ENCODE measurements around the gene OR5K1. TPM values are rescaled to one million over a fixed set of nuclear protein-coding genes. Genes with fewer than 3 reads are reported as not detected.
A peak's percentile ranks its signal among the peaks of the same experiment; 100 is the strongest.

OR5K1 gene
- polyA plus RNA-seq, 2 donors: not detected

DNA sequence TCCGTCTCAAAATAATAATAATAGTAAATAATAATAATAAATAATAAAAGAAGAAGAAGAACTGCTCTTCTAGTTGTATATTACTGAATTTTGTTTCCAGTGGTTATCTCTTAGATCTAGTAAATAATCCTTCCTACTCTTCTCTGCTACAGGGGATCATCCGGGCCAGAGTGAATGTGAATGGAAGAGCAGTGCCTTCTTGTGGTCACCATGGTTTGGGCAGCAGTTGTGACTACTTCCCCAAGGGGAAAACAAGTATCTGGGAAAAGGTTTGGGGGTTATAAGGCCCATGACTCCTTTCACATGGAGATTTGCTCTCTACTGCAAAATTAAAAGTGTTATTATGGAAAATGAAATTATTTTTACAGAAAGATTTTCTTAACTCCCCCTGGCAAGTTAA, 5.5 kb upstream of the OR5K1 start:
- Histone ChIP-seq H3K4me3 (ENCODE audit: low read depth in 1 of 2, low read length in 2 of 2) (no peak overlapping the region), H3K36me3 (ENCODE audit: control insufficient read depth in 2 of 2, insufficient read depth in 2 of 2, low read length in 1 of 2) (no peaks in the 10 kb centered on the region), H3K4me1 (ENCODE audit: control insufficient read depth in 2 of 2, insufficient read depth in 2 of 2, low read length in 1 of 2) (no peaks in the 10 kb centered on the region), H3K9me3 (ENCODE audit: control insufficient read depth in 2 of 2, insufficient read depth in 1 of 2, low read depth in 1 of 2, low read length in 1 of 2) (peaks cover 0 to 2% of the 10 kb centered on the region in 2 donors), H3K27ac (ENCODE audit: low read depth in 2 of 2, low read length in 1 of 2) (no peak overlapping the region), H3K27me3 (ENCODE audit: control insufficient read depth in 1 of 2, insufficient read depth in 2 of 2, low read length in 2 of 2) (no peaks in the 10 kb centered on the region)
- 86 to 88% methylated on average over 2 of the region's 2 CpGs for WGBS, 2 donors

DNA sequence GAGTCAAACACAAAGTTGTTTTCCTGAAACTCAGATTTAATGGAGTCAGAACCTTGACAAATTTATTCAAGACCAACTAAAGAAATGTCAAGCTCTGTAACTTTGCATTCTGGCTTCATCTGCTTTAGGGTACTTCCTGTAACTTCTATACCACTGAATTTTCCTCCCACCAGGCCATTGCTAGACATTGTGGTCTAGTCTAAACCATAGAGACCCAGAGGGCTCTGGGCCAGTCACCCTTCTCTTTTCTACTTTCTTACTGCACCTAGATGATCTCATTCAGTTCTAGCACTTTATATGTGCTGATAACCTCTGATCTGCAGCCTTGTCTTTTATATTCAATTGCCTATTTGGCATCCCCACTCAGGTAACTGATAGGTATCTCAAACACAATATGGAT, 2.8 kb upstream of the OR5K1 start:
- no peaks in the 10 kb centered on the region for H3K4me1 ChIP-seq (ENCODE audit: control insufficient read depth in 2 of 2, insufficient read depth in 2 of 2, low read length in 1 of 2)
- H3K4me3 ChIP-seq (ENCODE audit: low read depth in 1 of 2, low read length in 2 of 2): no peak overlapping the region
- no peaks in the 10 kb centered on the region for H3K9me3 ChIP-seq (ENCODE audit: control insufficient read depth in 2 of 2, insufficient read depth in 1 of 2, low read depth in 1 of 2, low read length in 1 of 2)
- H3K36me3 ChIP-seq (ENCODE audit: control insufficient read depth in 2 of 2, insufficient read depth in 2 of 2, low read length in 1 of 2): no peaks in the 10 kb centered on the region
- H3K27ac ChIP-seq (ENCODE audit: low read depth in 2 of 2, low read length in 1 of 2): no peak overlapping the region
- H3K27me3 ChIP-seq (ENCODE audit: control insufficient read depth in 1 of 2, insufficient read depth in 2 of 2, low read length in 2 of 2): no peaks in the 10 kb centered on the region

DNA sequence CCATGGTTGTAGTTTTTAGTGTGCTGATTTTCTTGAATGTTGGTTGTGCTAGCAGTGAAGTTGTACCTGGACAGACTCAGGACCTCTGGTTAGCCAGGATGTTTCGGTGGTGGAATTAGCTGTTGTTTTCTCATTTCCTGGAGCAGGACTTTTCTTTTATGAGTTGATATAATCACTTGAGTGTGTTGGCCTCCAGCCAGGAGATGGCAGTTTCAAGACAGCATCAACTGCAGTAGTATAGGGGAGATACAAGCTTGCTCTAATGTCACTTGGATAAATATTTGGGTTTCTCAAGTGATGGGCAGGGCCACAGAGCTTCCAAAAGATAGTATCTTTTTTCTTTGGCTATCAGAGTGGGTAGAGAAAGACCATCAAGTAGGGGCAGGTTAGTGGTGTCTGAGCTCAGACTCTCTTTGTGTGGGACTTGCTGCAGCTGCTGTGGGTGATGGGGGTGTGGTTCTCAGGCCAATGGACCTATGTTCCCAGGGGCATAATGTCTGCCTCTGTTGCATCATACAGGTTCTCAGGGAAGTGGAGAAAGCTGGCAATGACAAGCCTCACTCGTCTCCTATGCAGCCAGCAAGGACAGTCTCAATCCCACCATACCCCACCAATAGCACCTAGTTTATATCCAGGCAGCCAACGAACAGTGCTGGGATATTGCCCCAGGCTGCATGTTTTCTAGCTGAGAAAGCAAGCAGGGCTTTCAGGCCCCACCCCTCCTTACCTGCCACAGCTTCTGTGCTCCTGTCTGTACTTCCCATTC, 19.9 kb downstream of the OR5K1 start:
- no peak overlapping the region for H3K27ac ChIP-seq (ENCODE audit: low read depth in 2 of 2, low read length in 1 of 2)
- no peaks in the 10 kb centered on the region for H3K36me3 ChIP-seq (ENCODE audit: control insufficient read depth in 2 of 2, insufficient read depth in 2 of 2, low read length in 1 of 2)
- 49 to 54% methylated on average over 3 of the region's 3 CpGs for WGBS, 2 donors
- H3K4me1 ChIP-seq (ENCODE audit: control insufficient read depth in 2 of 2, insufficient read depth in 2 of 2, low read length in 1 of 2): no peaks in the 10 kb centered on the region
- H3K4me3 ChIP-seq (ENCODE audit: low read depth in 1 of 2, low read length in 2 of 2): no peak overlapping the region
- H3K9me3 ChIP-seq (ENCODE audit: control insufficient read depth in 2 of 2, insufficient read depth in 1 of 2, low read depth in 1 of 2, low read length in 1 of 2): peaks cover 5 to 10% of the 10 kb centered on the region in 2 donors
- no peaks in the 10 kb centered on the region for H3K27me3 ChIP-seq (ENCODE audit: control insufficient read depth in 1 of 2, insufficient read depth in 2 of 2, low read length in 2 of 2)

- Histone ChIP-seq H3K4me1 (ENCODE audit: control insufficient read depth in 2 of 2, insufficient read depth in 2 of 2, low read length in 1 of 2) (no peaks in the 10 kb centered on the region), H3K36me3 (ENCODE audit: control insufficient read depth in 2 of 2, insufficient read depth in 2 of 2, low read length in 1 of 2) (no peaks in the 10 kb centered on the region), H3K27me3 (ENCODE audit: control insufficient read depth in 1 of 2, insufficient read depth in 2 of 2, low read length in 2 of 2) (no peaks in the 10 kb centered on the region), H3K4me3 (ENCODE audit: low read depth in 1 of 2, low read length in 2 of 2) (no peak overlapping the region), H3K27ac (ENCODE audit: low read depth in 2 of 2, low read length in 1 of 2) (no peak overlapping the region), H3K9me3 (ENCODE audit: control insufficient read depth in 2 of 2, insufficient read depth in 1 of 2, low read depth in 1 of 2, low read length in 1 of 2) (peaks cover 5 to 10% of the 10 kb centered on the region in 2 donors)
- 87 to 88% methylated on average over 3 of the region's 3 CpGs for WGBS, 2 donors
Observed at GRCh38 chr3:98483626-98484025, 20.6 kb downstream of the OR5K1 start.

- Histone ChIP-seq H3K27ac (ENCODE audit: low read depth in 2 of 2, low read length in 1 of 2) (no peak within 1 kb of the TSS), H3K27me3 (ENCODE audit: control insufficient read depth in 1 of 2, insufficient read depth in 2 of 2, low read length in 2 of 2) (no peaks in the 10 kb centered on the region), H3K4me1 (ENCODE audit: control insufficient read depth in 2 of 2, insufficient read depth in 2 of 2, low read length in 1 of 2) (no peaks in the 10 kb centered on the region), H3K4me3 (ENCODE audit: low read depth in 1 of 2, low read length in 2 of 2) (no peak within 1 kb of the TSS), H3K9me3 (ENCODE audit: control insufficient read depth in 2 of 2, insufficient read depth in 1 of 2, low read depth in 1 of 2, low read length in 1 of 2) (no peaks in the 10 kb centered on the region), H3K36me3 (ENCODE audit: control insufficient read depth in 2 of 2, insufficient read depth in 2 of 2, low read length in 1 of 2) (no peaks in the 10 kb centered on the region)
- 79 to 86% methylated on average over 2 of the region's 2 CpGs for WGBS, 2 donors
Observed at GRCh38 chr3:98497381-98497780, 34.4 kb downstream of the OR5K1 start, which contains the start of gene OR5K2. TSS of gene OR5K2 (plus strand) at chr3:98497681. CDS start at chr3:98497681, 0 bp downstream.

DNA sequence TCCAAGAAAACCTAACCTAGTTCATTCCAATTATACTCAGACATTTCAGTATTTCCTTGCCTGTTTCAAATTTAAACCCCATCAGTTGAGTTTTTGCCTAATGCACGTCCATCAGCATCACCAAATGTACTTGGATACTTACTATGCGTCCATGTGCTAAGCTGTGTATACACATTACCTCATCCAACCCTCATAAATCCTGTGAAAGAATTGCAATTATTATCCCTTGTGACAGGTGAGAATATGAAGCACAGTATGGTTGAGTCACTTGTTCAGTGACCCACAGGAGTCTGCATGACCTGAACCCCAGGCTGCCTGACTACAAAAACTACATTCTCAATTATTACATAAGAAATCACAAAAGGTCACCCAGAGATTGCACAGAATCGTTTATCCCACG, 37.0 kb downstream of the OR5K1 start:
- 61 to 65% methylated on average over 4 of the region's 4 CpGs for WGBS, 2 donors

GRCh38 chr3:98501270-98501669, 38.3 kb downstream of the OR5K1 start:
- Histone ChIP-seq H3K27me3 (ENCODE audit: control insufficient read depth in 1 of 2, insufficient read depth in 2 of 2, low read length in 2 of 2) (no peaks in the 10 kb centered on the region), H3K36me3 (ENCODE audit: control insufficient read depth in 2 of 2, insufficient read depth in 2 of 2, low read length in 1 of 2) (no peaks in the 10 kb centered on the region), H3K4me1 (ENCODE audit: control insufficient read depth in 2 of 2, insufficient read depth in 2 of 2, low read length in 1 of 2) (no peaks in the 10 kb centered on the region), H3K27ac (ENCODE audit: low read depth in 2 of 2, low read length in 1 of 2) (no peak overlapping the region), H3K9me3 (ENCODE audit: control insufficient read depth in 2 of 2, insufficient read depth in 1 of 2, low read depth in 1 of 2, low read length in 1 of 2) (no peaks in the 10 kb centered on the region), H3K4me3 (ENCODE audit: low read depth in 1 of 2, low read length in 2 of 2) (no peak overlapping the region)
- WGBS, 2 donors: 76 to 85% methylated on average over 4 of the region's 4 CpGs

More for the DNA sequence above, 37.0 kb downstream of the OR5K1 start:
- Histone ChIP-seq H3K4me1 (ENCODE audit: control insufficient read depth in 2 of 2, insufficient read depth in 2 of 2, low read length in 1 of 2) (no peaks in the 10 kb centered on the region), H3K4me3 (ENCODE audit: low read depth in 1 of 2, low read length in 2 of 2) (no peak overlapping the region), H3K9me3 (ENCODE audit: control insufficient read depth in 2 of 2, insufficient read depth in 1 of 2, low read depth in 1 of 2, low read length in 1 of 2) (no peaks in the 10 kb centered on the region), H3K27ac (ENCODE audit: low read depth in 2 of 2, low read length in 1 of 2) (no peak overlapping the region), H3K27me3 (ENCODE audit: control insufficient read depth in 1 of 2, insufficient read depth in 2 of 2, low read length in 2 of 2) (no peaks in the 10 kb centered on the region), H3K36me3 (ENCODE audit: control insufficient read depth in 2 of 2, insufficient read depth in 2 of 2, low read length in 1 of 2) (no peaks in the 10 kb centered on the region)

DNA sequence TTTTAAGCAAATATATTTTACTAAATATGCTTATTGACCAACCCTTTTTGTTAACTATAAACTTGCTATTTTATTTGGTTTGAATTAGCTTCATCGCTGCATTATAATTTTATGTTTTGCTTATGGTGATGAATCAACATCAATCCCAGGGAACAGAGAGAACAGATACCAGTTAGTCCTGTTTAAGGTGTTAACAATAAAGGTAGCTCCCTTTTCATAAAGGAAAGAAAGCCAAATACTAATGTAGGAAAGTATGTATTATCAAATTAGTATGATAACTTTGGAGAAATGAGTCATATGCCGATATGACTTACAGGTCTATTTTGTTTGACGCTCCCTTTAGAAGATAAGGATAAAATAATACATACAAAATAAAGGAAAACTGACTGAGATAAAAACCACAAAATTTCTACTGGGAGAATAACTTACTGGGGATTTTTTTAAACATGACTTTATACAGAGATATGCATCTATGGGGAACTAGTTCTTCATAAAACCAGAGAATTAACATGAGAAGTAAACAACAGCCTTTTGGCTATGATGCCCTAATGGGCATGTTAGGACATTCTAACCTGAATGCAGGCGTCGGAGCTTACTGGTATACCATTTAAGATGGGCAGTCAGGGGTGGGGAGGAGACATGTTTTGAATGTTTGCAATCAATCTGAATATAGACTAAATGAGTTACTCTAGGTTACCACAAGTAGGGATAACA, 39.0 kb downstream of the OR5K1 start:
- Histone ChIP-seq H3K4me1 (ENCODE audit: control insufficient read depth in 2 of 2, insufficient read depth in 2 of 2, low read length in 1 of 2) (no peaks in the 10 kb centered on the region), H3K27ac (ENCODE audit: low read depth in 2 of 2, low read length in 1 of 2) (peak overlapping the region in 1 of 2 donors; percentile 21), H3K4me3 (ENCODE audit: low read depth in 1 of 2, low read length in 2 of 2) (no peak overlapping the region), H3K36me3 (ENCODE audit: control insufficient read depth in 2 of 2, insufficient read depth in 2 of 2, low read length in 1 of 2) (no peaks in the 10 kb centered on the region), H3K27me3 (ENCODE audit: control insufficient read depth in 1 of 2, insufficient read depth in 2 of 2, low read length in 2 of 2) (no peaks in the 10 kb centered on the region), H3K9me3 (ENCODE audit: control insufficient read depth in 2 of 2, insufficient read depth in 1 of 2, low read depth in 1 of 2, low read length in 1 of 2) (no peaks in the 10 kb centered on the region)
- 58 to 67% methylated on average over 5 of the region's 5 CpGs for WGBS, 2 donors

GRCh38 chr3:98504539-98504938, 41.5 kb downstream of the OR5K1 start:
- H3K27me3 ChIP-seq (ENCODE audit: control insufficient read depth in 1 of 2, insufficient read depth in 2 of 2, low read length in 2 of 2): no peaks in the 10 kb centered on the region
- WGBS, 2 donors: 77 to 79% methylated on average over 4 of the region's 4 CpGs

More at GRCh38 chr3:98504539-98504938, 41.5 kb downstream of the OR5K1 start:
- Histone ChIP-seq H3K9me3 (ENCODE audit: control insufficient read depth in 2 of 2, insufficient read depth in 1 of 2, low read depth in 1 of 2, low read length in 1 of 2) (no peaks in the 10 kb centered on the region), H3K4me1 (ENCODE audit: control insufficient read depth in 2 of 2, insufficient read depth in 2 of 2, low read length in 1 of 2) (no peaks in the 10 kb centered on the region), H3K36me3 (ENCODE audit: control insufficient read depth in 2 of 2, insufficient read depth in 2 of 2, low read length in 1 of 2) (no peaks in the 10 kb centered on the region), H3K4me3 (ENCODE audit: low read depth in 1 of 2, low read length in 2 of 2) (no peak overlapping the region), H3K27ac (ENCODE audit: low read depth in 2 of 2, low read length in 1 of 2) (no peak overlapping the region)

Data from esophagus (tissue), 2 donors.